Vagina (tissue), 2 donors: ENCODE results near the gene MYDGF. TPM values are rescaled to one million over a fixed set of nuclear protein-coding genes. Genes with fewer than 3 reads are reported as not detected.

Source experiments
- DNase-seq, 2 donors: peaks; one replicate each; pipeline ENCODE4 v3.0.0-alpha.2; 2017; ENCODE audit errors: extremely low spot score in 2 of 2
- H3K27ac ChIP-seq: fragments of 200-600 bp; sonication (generic); one replicate; pipeline ENCODE4 v1.5.1; 2019
- H3K27me3 ChIP-seq: fragments of 200-600 bp; sonication (generic); one replicate; pipeline ENCODE4 v1.5.1; 2019
- H3K36me3 ChIP-seq, 2 donors: fragments of 200-600 bp; sonication (generic); one replicate each; pipeline ENCODE4 v1.5.1; 2017 to 2019
- H3K4me1 ChIP-seq: fragments of 200-600 bp; sonication (generic); one replicate; pipeline ENCODE4 v1.5.1; 2019
- H3K4me3 ChIP-seq, 2 donors: fragments of 200-600 bp; sonication (generic); 1 replicate in 1 of 2; 2 replicates in 1 of 2; pipeline ENCODE4 v1.5.1; 2016 to 2019
- H3K9me3 ChIP-seq: fragments of 200-600 bp; sonication (generic); one replicate; pipeline ENCODE4 v1.5.1; 2019
- POLR2A ChIP-seq, 2 donors: fragments of 450-650 bp; IDR thresholded peaks; one replicate each; pipeline ENCODE4 v1.6.1; 2017; ENCODE audit warnings: antibody characterized with exemption in 2 of 2, mild to moderate bottlenecking in 2 of 2, moderate library complexity in 2 of 2
- POLR2AphosphoS5 ChIP-seq, 2 donors: sonication (generic); formaldehyde crosslinking; IDR thresholded peaks; one replicate each; pipeline ENCODE4 v1.9.0; 2017; ENCODE audit warnings: antibody characterized with exemption in 2 of 2, mild to moderate bottlenecking in 2 of 2, low read depth in 1 of 2; ENCODE audit not compliant: insufficient read depth in 1 of 2
- intact Hi-C: fragments of 100-400 bp; cut with DNase I; formaldehyde crosslinking; loops from one replicate; pipeline ENCODE4 v1.15.1; 2023
- total RNA-seq: library from RNA; depleted of rRNA; stranded (reverse); fragments of >200 nt; gene quantifications from one replicate; pipeline ENCODE4 v1.2.3, GENCODE V29; 2016
- TF ChIP-seq, protein P1 (sequence below), 3 experiments: fragments of 450-650 bp in 2 of 3; fragments of 200-600 bp in 1 of 3; sonication (generic) in 1 of 3; IDR thresholded peaks; one replicate each; pipeline ENCODE4 v1.5.1; 2017 to 2019; ENCODE audit warnings: antibody characterized with exemption in 3 of 3, mild to moderate bottlenecking in 2 of 3, moderate library complexity in 2 of 3

Gene MYDGF
- total RNA-seq, 1 donor from 2014 or later = 33.4 TPM

GRCh38 chr19:4624301-4624700 is 45.8 kb downstream of the MYDGF start:
- DNase-seq = no peak
- no peak overlapping the region for H3K27ac ChIP-seq
- TF ChIP-seq POLR2AphosphoS5 (IDR thresholded peaks at IDR 0.05; ENCODE audit: insufficient read depth in 1 of 2, low read depth in 1 of 2) (no peak), POLR2A (IDR thresholded peaks at IDR 0.05) (no peak)
- TF ChIP-seq, protein P1, sequence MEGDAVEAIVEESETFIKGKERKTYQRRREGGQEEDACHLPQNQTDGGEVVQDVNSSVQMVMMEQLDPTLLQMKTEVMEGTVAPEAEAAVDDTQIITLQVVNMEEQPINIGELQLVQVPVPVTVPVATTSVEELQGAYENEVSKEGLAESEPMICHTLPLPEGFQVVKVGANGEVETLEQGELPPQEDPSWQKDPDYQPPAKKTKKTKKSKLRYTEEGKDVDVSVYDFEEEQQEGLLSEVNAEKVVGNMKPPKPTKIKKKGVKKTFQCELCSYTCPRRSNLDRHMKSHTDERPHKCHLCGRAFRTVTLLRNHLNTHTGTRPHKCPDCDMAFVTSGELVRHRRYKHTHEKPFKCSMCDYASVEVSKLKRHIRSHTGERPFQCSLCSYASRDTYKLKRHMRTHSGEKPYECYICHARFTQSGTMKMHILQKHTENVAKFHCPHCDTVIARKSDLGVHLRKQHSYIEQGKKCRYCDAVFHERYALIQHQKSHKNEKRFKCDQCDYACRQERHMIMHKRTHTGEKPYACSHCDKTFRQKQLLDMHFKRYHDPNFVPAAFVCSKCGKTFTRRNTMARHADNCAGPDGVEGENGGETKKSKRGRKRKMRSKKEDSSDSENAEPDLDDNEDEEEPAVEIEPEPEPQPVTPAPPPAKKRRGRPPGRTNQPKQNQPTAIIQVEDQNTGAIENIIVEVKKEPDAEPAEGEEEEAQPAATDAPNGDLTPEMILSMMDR (IDR thresholded peaks at IDR 0.05) = no peak
- no peak overlapping the region for H3K4me3 ChIP-seq
- no peaks in the 10 kb centered on the region for H3K9me3 ChIP-seq
- intact Hi-C loops = no loop called here
- H3K4me1 ChIP-seq = no peaks in the 10 kb centered on the region
- no peaks in the 10 kb centered on the region for H3K27me3 ChIP-seq
- no peaks in the 10 kb centered on the region for H3K36me3 ChIP-seq

DNA sequence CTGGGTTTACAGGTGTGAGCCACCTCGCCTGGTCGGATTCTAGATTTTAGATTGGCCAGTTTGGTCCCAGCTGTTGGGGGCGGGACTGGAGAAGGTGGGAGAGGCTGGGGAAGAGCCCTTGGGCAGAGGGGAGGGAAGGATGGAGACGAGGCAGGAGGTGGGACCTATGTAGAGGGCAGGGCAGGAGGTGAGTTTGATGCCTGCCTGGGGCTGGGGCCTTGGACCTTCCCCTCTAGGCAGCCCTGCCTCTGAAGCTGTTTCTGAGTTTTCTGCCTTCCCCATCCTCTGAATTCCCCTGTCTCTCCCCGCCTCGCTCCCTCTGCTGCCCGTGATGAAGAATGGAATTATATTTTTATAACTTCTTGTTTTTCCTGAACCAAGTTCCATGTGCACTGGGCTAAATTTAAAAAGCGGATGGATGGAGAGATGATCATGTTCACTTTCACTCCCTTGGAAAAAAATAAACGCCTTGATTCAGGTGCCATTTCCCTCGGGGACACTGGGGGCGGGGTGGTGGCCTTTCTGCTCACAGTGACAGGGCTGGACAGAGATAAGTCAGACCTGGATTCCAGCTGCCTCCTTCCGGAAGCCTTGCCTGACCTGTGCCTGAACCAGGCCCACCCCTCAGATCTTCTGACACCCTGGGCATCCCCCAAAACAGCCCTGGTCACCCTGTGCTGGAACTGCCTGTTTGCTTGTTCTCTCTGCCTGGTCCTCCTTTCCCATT is 47.3 kb downstream of the MYDGF start:
- no peak for DNase-seq
- intact Hi-C loops = no loop called here
- no peak for TF ChIP-seq POLR2AphosphoS5 (IDR thresholded peaks at IDR 0.05; ENCODE audit: insufficient read depth in 1 of 2, low read depth in 1 of 2)
- TF ChIP-seq POLR2A (IDR thresholded peaks at IDR 0.05) = no peak
- H3K9me3 ChIP-seq = no peaks in the 10 kb centered on the region
- no peaks in the 10 kb centered on the region for H3K36me3 ChIP-seq
- H3K27me3 ChIP-seq = no peaks in the 10 kb centered on the region
- no peak overlapping the region for H3K4me3 ChIP-seq
- no peak overlapping the region for H3K27ac ChIP-seq
- no peaks in the 10 kb centered on the region for H3K4me1 ChIP-seq

GRCh38 chr19:4620675-4621074 is 49.5 kb downstream of the MYDGF start:
- intact Hi-C loops = no loop called here

GRCh38 chr19:4619668-4620294 is 50.4 kb downstream of the MYDGF start:
- H3K36me3 ChIP-seq = no peaks in the 10 kb centered on the region
- TF ChIP-seq POLR2A (IDR thresholded peaks at IDR 0.05) = no peak
- TF ChIP-seq POLR2AphosphoS5 (IDR thresholded peaks at IDR 0.05; ENCODE audit: insufficient read depth in 1 of 2, low read depth in 1 of 2) = no peak
- TF ChIP-seq, protein P1 (IDR thresholded peaks at IDR 0.05) = no peak
- no peak overlapping the region for H3K27ac ChIP-seq
- intact Hi-C loops = no loop called here
- H3K9me3 ChIP-seq = no peaks in the 10 kb centered on the region
- no peaks in the 10 kb centered on the region for H3K27me3 ChIP-seq
- H3K4me3 ChIP-seq = no peak overlapping the region
- no peaks in the 10 kb centered on the region for H3K4me1 ChIP-seq
- no peak for DNase-seq

More at GRCh38 chr19:4620675-4621074, 49.5 kb downstream of the MYDGF start:
- Histone ChIP-seq H3K4me3 (no peak overlapping the region), H3K27ac (no peak overlapping the region), H3K36me3 (no peaks in the 10 kb centered on the region), H3K4me1 (no peaks in the 10 kb centered on the region), H3K9me3 (no peaks in the 10 kb centered on the region), H3K27me3 (no peaks in the 10 kb centered on the region)
- DNase-seq = no peak
- TF ChIP-seq POLR2AphosphoS5 (IDR thresholded peaks at IDR 0.05; ENCODE audit: insufficient read depth in 1 of 2, low read depth in 1 of 2) = no peak
- TF ChIP-seq POLR2A (IDR thresholded peaks at IDR 0.05) = no peak
- TF ChIP-seq, protein P1 (IDR thresholded peaks at IDR 0.05) = no peak

- Histone ChIP-seq H3K4me1 (no peaks in the 10 kb centered on the region), H3K27ac (no peak overlapping the region), H3K9me3 (no peaks in the 10 kb centered on the region), H3K4me3 (no peak overlapping the region), H3K27me3 (no peaks in the 10 kb centered on the region), H3K36me3 (no peaks in the 10 kb centered on the region)
- TF ChIP-seq, protein P1 (IDR thresholded peaks at IDR 0.05) = no peak
- TF ChIP-seq POLR2AphosphoS5 (IDR thresholded peaks at IDR 0.05; ENCODE audit: insufficient read depth in 1 of 2, low read depth in 1 of 2) (no peak), POLR2A (IDR thresholded peaks at IDR 0.05) (no peak)
- intact Hi-C loops = no loop called here
- no peak for DNase-seq
These were observed 52.1 kb downstream of the MYDGF start for GRCh38 chr19:4618019-4618418.
